ENCODE measurements around the gene CEP76.
"Not testable (repeated sequence)": the region's sequence is repeated elsewhere in the genome, so short reads cannot be mapped to it uniquely, and the experiment has no call there.

The CEP76 gene

GRCh38 chr18:12640881-12641200 is 61.7 kb downstream of the CEP76 start:
- DNase-seq, result no peak

GRCh38 chr18:12639990-12640880 is 62.3 kb downstream of the CEP76 start:
- no peak for DNase-seq

- no peak for DNase-seq
Measured at GRCh38 chr18:12638644-12639124, 63.8 kb downstream of the CEP76 start.

GRCh38 chr18:12637901-12638643 is 64.5 kb downstream of the CEP76 start:
- no peak for DNase-seq

- DNase-seq, result no peak
Measured at GRCh38 chr18:12637393-12637792, 65.1 kb downstream of the CEP76 start.

GRCh38 chr18:12631831-12632477 is 70.6 kb downstream of the CEP76 start:
- no peak for DNase-seq

- DNase-seq, result no peak
Measured at GRCh38 chr18:12630136-12630535, 72.4 kb downstream of the CEP76 start.

GRCh38 chr18:12628706-12629702 is 73.5 kb downstream of the CEP76 start:
- DNase-seq, result no peak

- DNase-seq, result not testable (repeated sequence)
Measured at GRCh38 chr18:12627199-12627598, 75.3 kb downstream of the CEP76 start.

GRCh38 chr18:12625241-12625640 is 77.3 kb downstream of the CEP76 start:
- no peak for DNase-seq
